Fibroblast of mammary gland (primary cell): ENCODE results near the gene ZNF318.

Experiments used
- DNase-seq: peaks from one replicate; pipeline ENCODE4 v3.0.0-alpha.2; 2010; ENCODE audit warnings: low read depth
- H3K4me3 ChIP-seq: 2 replicates; pipeline ENCODE4 v1.5.1; 2011; ENCODE audit warnings: low read depth, mild to moderate bottlenecking, low read length, moderate library complexity; ENCODE audit not compliant: control insufficient read depth
- TF ChIP-seq, protein P1 (sequence below): conservative IDR thresholded peaks from 2 replicates; pipeline ENCODE4 v1.5.1; 2011; ENCODE audit warnings: low read depth, low read length, inconsistent platforms; ENCODE audit not compliant: control insufficient read depth, insufficient read depth

The ZNF318 gene

DNA sequence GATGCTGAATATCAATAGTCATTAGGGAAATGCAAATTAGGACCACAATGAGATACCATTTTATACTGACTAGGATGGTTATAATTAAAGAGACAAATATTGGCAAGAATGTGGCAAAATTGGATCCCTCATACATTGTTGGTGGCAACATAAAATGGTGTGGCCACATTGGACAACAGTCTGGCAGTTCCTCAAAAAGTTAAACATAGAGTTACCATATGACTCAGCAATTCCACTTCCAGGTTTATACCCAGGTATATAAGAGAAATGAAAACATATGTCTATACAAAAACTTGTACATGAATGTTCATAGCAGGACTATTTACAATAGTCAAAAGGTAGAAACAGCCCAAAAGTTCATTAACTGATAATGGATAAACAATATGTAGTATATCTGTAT is 58.8 kb downstream of the ZNF318 start:
- no peak overlapping the region for H3K4me3 ChIP-seq
- DNase-seq: no peak
- TF ChIP-seq, protein P1, sequence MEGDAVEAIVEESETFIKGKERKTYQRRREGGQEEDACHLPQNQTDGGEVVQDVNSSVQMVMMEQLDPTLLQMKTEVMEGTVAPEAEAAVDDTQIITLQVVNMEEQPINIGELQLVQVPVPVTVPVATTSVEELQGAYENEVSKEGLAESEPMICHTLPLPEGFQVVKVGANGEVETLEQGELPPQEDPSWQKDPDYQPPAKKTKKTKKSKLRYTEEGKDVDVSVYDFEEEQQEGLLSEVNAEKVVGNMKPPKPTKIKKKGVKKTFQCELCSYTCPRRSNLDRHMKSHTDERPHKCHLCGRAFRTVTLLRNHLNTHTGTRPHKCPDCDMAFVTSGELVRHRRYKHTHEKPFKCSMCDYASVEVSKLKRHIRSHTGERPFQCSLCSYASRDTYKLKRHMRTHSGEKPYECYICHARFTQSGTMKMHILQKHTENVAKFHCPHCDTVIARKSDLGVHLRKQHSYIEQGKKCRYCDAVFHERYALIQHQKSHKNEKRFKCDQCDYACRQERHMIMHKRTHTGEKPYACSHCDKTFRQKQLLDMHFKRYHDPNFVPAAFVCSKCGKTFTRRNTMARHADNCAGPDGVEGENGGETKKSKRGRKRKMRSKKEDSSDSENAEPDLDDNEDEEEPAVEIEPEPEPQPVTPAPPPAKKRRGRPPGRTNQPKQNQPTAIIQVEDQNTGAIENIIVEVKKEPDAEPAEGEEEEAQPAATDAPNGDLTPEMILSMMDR: no peak

DNA sequence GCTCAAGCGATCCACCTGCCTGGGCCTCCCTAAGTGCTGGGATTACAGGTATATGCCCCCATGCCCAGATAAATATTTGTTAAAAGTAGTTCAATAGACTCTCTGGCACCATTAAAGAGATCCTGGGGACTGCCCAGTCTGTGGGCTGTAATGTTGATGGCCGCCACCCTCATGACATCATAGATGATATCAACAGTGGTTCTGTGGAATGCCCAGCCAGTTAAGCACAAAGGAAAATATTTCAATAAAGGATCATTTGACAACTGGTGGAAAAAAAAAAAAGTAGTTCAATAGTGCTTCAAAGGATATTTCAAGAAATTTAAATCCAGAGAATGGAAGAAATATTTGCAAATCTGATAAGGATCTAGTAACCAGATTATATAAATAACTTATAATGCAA is 59.3 kb downstream of the ZNF318 start:
- DNase-seq: no peak
- TF ChIP-seq, protein P1: no peak
- no peak overlapping the region for H3K4me3 ChIP-seq

DNA sequence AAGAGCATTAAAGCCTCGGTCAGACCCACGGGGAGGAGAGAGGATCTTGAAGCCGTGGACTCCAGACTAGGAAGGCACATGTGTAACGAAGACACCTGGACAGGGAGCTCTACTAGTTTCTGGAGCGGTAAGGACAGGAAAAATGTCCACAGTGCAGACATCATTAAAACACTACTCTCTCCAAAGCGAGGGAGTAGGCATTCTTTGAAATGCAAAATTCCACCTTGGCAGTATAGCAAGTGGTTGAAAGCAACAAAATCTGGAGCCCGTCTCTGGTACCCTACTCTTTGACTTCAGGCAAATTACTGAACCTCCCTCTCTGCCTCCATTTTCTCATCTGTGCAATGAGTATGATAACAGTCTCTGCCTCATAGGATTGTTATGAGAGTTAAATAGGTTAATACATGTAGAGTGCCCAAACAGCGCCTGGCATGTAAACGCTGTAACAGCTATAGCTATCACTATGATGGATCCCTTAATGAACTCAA is 60.4 kb downstream of the ZNF318 start:
- no peak for DNase-seq
- peak overlapping the region; percentile 32 for H3K4me3 ChIP-seq
- TF ChIP-seq, protein P1: no peak

DNA sequence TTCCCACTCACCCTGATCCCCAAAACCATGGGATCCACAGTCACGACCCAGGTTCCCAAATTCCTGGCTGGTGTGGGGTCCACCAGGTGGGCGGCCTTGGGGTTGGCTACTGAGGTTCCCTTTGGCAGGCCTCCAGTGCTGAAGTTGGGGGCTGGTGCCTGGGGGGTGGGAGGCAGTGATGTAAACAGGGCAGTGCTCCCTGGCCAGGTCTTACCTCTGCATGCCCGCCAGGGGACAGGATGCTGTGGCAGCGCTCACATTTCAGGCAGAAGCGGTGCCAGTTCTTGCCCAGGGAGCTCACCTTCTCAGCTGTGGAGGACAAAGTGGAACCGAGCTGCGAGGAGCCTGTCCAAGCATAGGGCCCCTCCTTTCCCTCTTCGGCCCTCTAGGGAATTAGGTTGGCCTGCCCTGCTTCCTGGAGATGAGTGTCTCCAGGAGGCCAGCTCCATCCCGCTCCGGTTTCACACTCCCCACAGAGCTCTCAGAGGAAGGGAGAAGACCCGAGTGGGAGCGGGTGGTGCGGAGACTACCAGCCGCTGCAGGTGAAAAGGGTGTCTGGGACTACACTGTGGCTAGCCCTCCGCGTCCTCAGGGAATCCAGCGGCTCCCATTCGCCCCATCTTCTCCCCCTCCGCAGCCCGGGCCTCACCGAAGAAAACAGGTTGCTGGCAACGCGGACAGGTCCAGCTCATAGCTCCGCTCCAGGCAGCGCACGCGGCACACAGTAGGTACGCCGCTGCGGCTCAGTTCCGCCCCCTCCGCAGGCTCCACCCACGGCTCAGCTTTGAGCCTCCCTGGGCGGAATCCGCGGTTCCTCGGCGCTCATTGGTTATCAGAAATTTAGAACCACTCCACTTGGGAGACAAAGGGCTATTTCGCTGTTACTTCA is 61.1 kb downstream of the ZNF318 start, which contains the start of gene CRIP3:
Gene CRIP3, minus strand, starts transcription at position 726 of the 889 bp plus-strand sequence. Its CDS starts 34 bp downstream, at position 692.
- TF ChIP-seq, protein P1: peak; percentile 17
- peak; percentile 56 for DNase-seq
- peak within 1 kb of the TSS; percentile 32 for H3K4me3 ChIP-seq

DNA sequence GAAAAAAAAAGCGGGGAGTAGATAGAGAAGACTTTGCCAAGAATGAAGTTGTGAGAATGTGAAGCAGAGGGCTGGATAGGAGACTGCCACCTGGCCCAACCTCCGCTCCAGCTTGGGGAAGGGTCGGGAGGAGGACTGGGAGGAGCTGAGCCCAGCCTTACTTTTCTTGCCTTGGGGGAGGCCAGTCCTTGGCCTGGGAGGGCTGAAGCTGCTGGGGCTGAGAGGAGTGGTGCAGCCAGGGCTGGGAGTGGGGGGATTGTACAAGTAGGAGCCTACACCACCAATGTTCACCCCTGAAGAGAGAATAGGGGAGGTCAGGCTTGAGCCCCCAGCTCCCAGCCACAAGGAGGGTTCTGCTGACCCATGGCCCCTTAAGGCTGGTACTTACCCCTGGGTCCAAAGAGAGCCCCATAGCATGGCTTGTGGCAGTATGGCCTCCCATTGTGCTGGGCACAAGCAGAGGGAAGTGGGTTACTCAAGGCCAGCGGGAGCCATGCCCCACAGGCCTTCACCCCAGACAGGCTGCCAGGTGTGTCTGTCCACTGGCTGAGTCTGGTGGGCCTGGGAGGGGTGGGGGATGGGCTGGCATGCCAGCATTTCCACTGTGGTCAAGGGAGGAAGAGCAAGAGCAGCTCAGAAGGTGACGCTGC is 61.9 kb downstream of the ZNF318 start:
- H3K4me3 ChIP-seq: no peak overlapping the region
- DNase-seq: no peak
- TF ChIP-seq, protein P1: no peak

DNA sequence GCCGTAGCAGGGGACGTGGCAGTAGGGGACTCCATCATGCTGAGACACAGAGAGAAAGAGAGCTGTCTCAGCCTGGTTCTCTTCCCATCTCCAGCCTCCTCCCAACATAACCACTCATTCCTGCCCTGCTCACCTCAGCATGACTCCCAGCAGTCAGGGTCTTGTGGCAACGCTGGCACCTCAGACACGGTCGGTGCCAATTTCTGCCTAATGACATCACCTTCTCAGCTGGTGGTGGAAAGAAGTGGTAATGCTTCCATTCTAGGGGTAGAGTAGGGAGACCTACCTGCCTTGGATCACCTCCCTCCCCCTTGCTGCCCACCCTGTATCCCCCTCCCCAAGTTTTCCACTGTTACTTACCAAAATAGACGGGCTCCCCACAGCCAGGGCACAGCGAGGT is 63.4 kb downstream of the ZNF318 start:
- TF ChIP-seq, protein P1: no peak
- H3K4me3 ChIP-seq: no peak overlapping the region
- DNase-seq: no peak
